NCI-H510A treated with DMSO at 0.1 percent for 48 hours (cell line): Measurements from ENCODE around the gene PLA2G6.

Experiments used
- DNase-seq: peaks from one replicate; lab custom pipeline; 2025; lab: John Stamatoyannopoulos, UW

The PLA2G6 gene

GRCh38 chr22:38108561-38109319, 72.9 kb downstream of the PLA2G6 start:
- DNase-seq, result no peak

- DNase-seq, result no peak
These were observed 73.7 kb downstream of the PLA2G6 start for GRCh38 chr22:38107692-38108515.

GRCh38 chr22:38106814-38107578, 74.6 kb downstream of the PLA2G6 start:
- no peak for DNase-seq

GRCh38 chr22:38104084-38104483, 77.5 kb downstream of the PLA2G6 start:
- DNase-seq, result no peak

GRCh38 chr22:38103641-38104040, 78.0 kb downstream of the PLA2G6 start:
- DNase-seq, result no peak

- DNase-seq, result no peak
These were observed 83.0 kb downstream of the PLA2G6 start for GRCh38 chr22:38098410-38099249.

- no peak for DNase-seq
These were observed 83.8 kb downstream of the PLA2G6 start for GRCh38 chr22:38097557-38098409.

- no peak for DNase-seq
These were observed 84.6 kb downstream of the PLA2G6 start for GRCh38 chr22:38097058-38097457.

GRCh38 chr22:38089474-38089851, 92.2 kb downstream of the PLA2G6 start:
- DNase-seq, result no peak

- no peak for DNase-seq
These were observed 92.8 kb downstream of the PLA2G6 start for GRCh38 chr22:38088629-38089473.

GRCh38 chr22:38087855-38088254, 93.8 kb downstream of the PLA2G6 start:
- no peak for DNase-seq

GRCh38 chr22:38086942-38087341, 94.7 kb downstream of the PLA2G6 start:
- DNase-seq, result no peak

GRCh38 chr22:38086001-38086845, 95.4 kb downstream of the PLA2G6 start:
- no peak for DNase-seq

GRCh38 chr22:38085501-38085900, 96.1 kb downstream of the PLA2G6 start:
- DNase-seq, result no peak

GRCh38 chr22:38085056-38085455, 96.6 kb downstream of the PLA2G6 start:
- DNase-seq, result no peak

GRCh38 chr22:38083931-38084631, 97.5 kb downstream of the PLA2G6 start, which contains the start of gene SLC16A8:
Gene SLC16A8 (minus strand): TSS chr22:38084184. CDS start chr22:38082873, 1,311 bp downstream.
- DNase-seq, result no peak

- no peak for DNase-seq
These were observed 98.5 kb downstream of the PLA2G6 start for GRCh38 chr22:38082986-38083710.
